Stimulated activated CD8-positive, alpha-beta memory T cell treated with anti-CD3 and anti-CD28 coated beads, Interleukin-12 subunit alpha, Interleukin-12 subunit beta, amount 100 ng/mL, for 24 hours (primary cell): ENCODE results near the gene ARHGAP6.
"Not testable (repeated sequence)": the region's sequence is repeated elsewhere in the genome, so short reads cannot be mapped to it uniquely, and the experiment has no call there.

Experiments
- DNase-seq: peaks from one replicate; pipeline ENCODE4 v3.0.0-alpha.2; 2020; ENCODE audit errors: extremely low read depth

ARHGAP6 gene

DNA sequence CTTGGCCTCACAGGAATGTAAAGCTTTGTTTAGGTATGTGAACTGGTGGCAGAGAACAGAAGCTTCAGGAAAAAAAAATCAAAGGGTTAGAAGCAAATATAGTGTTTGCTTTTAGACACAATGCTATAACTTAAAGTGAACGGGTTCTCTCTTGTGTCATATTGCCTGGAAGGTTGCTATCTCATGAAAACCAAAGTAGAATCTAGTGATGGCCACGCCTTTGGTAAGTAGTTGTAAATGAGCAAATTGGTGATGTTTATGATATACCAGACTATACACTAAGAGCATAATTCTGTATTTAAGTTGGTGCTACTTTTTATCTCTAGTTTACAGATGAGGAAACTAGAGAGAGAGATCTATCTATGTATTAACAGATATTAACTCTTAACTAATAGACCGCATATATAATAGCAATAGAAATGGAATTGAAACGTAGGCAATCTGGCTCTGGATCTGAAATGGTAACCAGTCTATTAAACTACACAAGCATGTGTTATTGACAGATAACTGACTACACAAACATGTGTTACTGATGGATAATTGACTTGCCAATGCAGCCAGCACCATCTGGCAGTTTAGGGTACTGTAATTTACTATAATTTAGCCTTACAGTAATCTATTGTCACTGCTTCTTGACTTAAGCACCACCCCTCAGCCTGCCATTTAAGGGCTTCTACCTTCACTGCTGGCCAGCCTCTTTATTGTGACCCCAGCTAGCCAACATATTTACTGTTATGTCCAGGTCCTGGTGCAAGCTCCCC is 513.7 kb downstream of the ARHGAP6 start:
- DNase-seq, result no peak

GRCh38 chrX:11148401-11148800 is 517.3 kb downstream of the ARHGAP6 start:
- DNase-seq, result no peak

- no peak for DNase-seq
Observed at GRCh38 chrX:11146411-11146810, 519.3 kb downstream of the ARHGAP6 start.

DNA sequence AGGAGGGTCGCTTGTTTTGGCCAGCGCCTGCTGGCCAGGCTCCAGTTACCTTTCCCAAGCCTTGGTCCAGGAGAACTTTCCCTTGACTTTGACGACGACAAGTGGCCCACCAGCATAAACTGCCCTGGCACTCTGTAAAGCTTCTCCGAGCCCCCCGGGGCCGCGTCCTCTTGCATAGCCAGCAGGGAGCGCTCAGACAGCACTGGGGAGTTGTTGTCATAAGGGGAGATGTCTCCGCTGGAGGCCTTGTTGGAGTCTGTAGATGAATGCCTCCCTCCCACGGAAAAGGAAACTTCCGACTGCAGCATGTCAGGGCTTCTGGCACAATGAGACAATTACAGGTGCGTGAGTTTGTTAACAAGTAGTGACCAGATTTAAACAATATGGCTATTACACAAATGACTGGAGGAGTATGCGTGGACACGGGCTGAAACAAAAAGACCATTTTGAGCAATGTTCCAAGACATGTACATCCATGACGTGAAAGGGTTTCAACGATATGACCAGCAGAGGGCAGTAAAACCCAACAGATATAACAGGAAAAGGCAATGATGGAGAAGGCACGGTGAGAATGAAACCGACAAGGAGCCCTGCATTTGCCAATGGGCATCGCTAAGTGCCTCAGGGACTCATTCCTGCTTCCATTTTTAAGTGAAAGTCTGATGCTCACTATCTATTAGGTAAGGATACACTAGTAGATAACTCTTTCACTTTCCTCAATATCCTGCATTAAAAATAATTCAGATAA is 521.6 kb downstream of the ARHGAP6 start:
- no peak for DNase-seq

- no peak for DNase-seq
Observed at GRCh38 chrX:11138498-11139390, 527.0 kb downstream of the ARHGAP6 start.

- no peak for DNase-seq
Observed at GRCh38 chrX:11137543-11138139, 528.1 kb downstream of the ARHGAP6 start.

DNA sequence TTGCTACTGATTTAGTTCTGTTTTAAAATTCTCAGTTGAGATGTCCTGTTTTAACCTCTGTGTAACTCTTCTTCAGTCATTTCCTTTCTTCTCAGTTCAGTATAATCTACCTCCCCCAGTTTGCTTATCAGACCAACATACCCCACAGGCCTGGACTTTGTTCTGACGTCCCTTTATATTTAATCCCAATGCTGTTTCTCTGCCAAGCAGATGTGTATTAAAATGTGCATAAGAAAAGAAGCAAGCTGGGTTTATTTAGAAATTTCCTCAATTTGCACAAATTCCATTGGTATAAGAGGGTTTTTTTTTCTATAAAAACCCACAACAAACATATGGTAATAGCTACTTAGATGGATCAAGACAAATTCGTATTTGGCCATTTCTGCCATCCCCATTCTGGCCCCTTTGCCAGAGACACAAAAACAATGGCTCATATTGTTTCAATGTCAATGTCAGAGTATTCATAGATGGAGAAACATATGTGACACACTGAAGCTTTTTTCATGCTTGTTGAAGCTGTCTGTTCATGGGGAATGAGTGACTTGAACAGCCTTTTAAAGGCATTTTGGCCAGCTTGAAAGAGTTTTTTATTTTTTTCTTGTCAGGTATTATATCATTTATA is 530.0 kb downstream of the ARHGAP6 start:
- DNase-seq, result no peak

DNA sequence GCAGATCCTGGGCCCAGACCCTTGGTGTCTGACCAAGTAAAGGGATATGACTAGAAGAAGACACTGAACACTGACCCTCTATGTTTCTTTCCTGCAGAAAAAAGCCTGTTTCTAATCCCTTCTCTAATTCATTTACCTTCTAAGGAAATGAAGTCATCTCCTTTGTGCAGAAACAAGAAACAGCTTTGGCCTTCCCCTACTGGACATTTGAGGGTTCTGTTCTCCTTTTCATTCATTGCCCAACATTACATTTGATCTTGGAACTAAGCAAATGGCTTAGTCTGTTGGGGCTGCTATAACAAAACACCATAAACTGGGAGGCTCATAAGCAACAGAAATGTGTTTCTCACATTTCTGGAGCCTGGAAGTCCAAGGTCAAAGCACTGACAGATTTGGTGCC is 534.6 kb downstream of the ARHGAP6 start:
- DNase-seq, result no peak

DNA sequence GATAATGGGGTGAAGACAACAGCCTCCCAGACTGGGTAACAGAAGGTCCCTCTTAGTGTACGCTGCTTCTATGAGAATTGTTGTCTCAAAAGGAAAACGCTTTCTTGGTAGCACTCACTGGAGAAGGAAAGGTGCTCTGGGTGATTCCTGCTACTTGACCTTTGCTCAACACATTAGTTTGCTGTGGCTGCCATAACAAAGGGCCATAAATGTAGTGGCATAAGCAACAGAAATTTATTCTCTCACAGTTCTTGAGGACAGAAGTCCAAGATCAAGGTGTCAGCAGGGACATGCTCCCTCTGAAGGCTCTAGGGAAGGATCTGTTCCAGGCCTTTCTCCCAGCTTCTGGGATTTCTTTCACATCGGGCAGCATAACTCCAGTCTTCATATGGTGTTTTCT is 535.6 kb downstream of the ARHGAP6 start:
- DNase-seq, result no peak

DNA sequence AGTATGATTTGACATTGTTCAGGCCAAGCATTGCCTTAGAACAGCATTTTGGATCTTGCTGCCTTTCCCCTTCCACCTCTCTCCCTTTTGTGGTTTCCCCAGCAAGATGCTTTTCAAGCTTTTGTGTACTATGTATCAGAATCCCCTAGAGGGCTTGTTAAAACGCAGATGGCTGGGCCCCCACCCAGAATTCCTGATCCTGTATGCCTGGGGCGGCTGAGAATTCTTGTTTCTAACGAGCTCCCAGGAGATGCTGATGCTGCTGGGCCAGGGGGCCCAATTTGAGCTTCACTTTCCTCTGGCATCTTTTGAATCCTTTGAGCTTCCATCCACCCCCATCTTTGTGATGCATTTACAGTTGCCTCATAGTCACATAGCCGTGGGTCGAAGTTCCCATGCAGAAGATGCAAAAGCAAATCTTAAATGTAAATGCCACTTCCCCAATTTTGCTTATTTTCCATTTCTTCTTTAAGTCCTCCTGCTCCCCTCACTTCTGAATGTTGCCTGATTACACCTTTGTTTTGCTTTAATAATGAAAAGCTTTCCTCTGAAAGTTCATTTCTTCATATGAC is 536.1 kb downstream of the ARHGAP6 start:
- DNase-seq, result no peak

DNA sequence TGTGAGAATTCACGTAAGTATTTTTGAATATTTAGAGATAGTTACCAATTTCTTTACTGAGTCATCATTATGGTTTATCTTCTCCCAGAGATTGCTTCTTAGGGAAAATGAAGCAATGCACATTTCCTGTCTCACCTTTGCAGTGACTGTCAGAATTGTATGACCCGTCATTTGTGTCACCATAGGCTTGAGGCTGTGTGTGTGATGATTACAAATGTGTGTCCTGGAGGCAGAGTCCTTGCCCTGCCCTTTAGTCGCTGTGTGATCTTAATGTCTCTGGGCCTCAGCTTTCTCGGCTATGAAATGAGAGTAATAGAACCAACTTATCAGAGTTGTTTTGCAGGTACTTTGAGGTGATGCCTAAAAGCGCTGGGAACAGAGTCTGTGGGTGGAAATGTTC is 540.7 kb downstream of the ARHGAP6 start:
- DNase-seq, result no peak

DNA sequence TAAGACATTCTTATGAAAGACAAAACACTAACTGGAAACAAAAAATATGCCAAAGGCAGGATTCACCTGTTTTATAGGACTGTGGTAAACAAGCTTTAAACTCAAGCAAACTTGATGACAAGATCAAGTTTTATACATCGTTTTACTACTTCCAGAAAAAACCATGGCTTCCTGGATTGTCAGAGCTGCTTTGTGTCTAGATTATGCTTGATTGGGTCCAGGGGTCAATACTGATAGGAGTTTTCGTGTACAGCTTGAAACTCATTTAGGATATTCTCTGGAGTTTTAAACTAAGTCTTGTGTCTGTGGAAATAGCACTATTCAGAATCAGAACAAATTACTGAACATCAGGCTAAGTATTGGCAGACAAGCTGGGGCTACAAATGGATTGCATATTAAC is 541.6 kb downstream of the ARHGAP6 start:
- no peak for DNase-seq

- DNase-seq, result not testable (repeated sequence)
Observed at GRCh38 chrX:11123087-11123486, 542.6 kb downstream of the ARHGAP6 start.

- no peak for DNase-seq
Observed at GRCh38 chrX:11119313-11119943, 546.3 kb downstream of the ARHGAP6 start.

DNA sequence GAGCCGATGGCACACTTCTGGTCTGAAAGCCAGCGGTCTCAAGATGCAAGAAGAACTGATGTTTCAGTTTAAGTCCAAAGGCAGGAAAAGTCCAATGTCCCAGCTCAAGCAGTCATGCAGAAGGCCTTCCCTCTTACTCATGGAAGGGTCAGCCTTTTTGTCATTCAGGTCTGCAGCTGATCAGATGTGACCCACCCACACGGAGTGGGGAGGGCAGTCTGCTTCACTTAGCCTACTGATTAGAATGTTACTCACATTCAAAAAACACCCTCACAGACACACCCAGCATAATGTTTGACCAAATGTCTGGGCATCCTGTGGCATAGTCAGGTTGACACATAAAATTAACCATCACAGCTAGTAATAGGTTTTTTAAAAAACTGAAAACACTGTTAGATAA is 548.0 kb downstream of the ARHGAP6 start:
- no peak for DNase-seq

DNA sequence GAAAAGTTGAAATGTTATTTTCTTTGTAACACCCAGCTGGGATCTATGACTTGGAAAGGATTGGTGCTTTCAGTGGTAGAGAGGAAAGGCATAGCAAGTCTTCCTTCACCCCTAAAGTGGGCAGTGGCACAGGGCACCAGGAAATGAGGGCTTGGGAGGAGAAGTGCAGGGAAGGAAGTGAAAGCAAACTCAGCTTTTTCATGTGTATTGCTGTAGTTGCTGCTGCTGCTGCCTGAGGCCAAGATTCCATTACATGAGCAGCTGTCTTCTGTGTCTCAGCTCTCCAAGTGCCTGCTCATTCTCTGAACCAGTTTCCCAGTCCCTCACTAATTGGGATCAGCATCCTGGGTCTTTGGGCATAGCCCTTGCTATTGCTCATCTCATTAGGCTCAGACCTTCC is 552.0 kb downstream of the ARHGAP6 start:
- no peak for DNase-seq

GRCh38 chrX:11111947-11112346 is 553.8 kb downstream of the ARHGAP6 start:
- no peak for DNase-seq

- peak; percentile 58 for DNase-seq
Observed at GRCh38 chrX:11111037-11111851, 554.5 kb downstream of the ARHGAP6 start, which contains the start of gene HCCS. Gene HCCS, plus strand, starts transcription at chrX:11111332. Its CDS starts 729 bp downstream, at chrX:11112061.

DNA sequence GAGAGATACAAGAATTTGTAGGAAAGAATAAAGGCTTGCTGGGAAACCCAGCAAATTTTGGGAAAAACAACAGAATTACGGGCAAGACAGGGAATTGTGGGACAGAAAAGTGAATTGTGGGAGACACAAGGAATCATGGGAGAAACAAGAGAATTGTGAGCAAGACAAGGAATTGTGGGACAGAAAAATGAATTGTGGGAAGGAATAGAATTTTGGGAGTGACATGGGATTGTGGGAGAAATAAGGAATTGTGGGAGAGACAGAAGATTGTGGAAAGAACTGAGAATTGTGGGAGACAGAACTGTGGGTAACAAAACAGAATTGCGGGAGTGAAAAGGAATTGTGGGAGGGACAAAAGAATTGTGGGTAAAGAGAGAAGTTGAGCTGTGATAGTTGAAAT is 555.8 kb downstream of the ARHGAP6 start:
- no peak for DNase-seq
